ENCODE data around the gene MAP3K19. TPM values are rescaled to one million over a fixed set of nuclear protein-coding genes. Genes with fewer than 3 reads are reported as not detected.
"Not testable (repeated sequence)": the region's sequence is repeated elsewhere in the genome, so short reads cannot be mapped to it uniquely, and the experiment has no call there.

MAP3K19 gene
- total and polyA plus RNA-seq, 10 of the 15 experiments (the other 5 are each of a cell fraction or from before 2014, with no cell fraction given), result 0.05 TPM; not detected in 9

- CTCF ChIA-PET, result interaction anchor here (0.8 kb wide), 1 partner anchor 88 kb away, joined by 4 read pairs; no protein-coding TSS in a partner anchor
Observed at GRCh38 chr2:135091681-135092080, 44.4 kb upstream of the MAP3K19 start.

GRCh38 chr2:135089597-135089996, 42.4 kb upstream of the MAP3K19 start:
- BruUV-seq (replicated peaks); H3K27me3 ChIP-seq (replicated peaks in 1 of 2; ENCODE audit: control insufficient read depth in 2 of 2, insufficient read depth in 2 of 2, low read length in 1 of 2); SMC1A ChIA-PET (ENCODE audit: uncharacterized antibody, unreplicated experiment); H3K9me3 ChIP-seq (replicated peaks; ENCODE audit: control insufficient read depth, insufficient read depth, low read length); H3K4me3 ChIP-seq; RAD21 ChIA-PET (ENCODE audit: unreplicated experiment); ATAC-seq; in situ Hi-C loops (cut with MboI); H3K27ac ChIP-seq (ENCODE audit: control insufficient read depth, insufficient read depth); FAIRE-seq; H3K4me2 ChIP-seq (ENCODE audit: control insufficient read depth, insufficient read depth); POLR2A ChIA-PET; H3K36me3 ChIP-seq (ENCODE audit: control insufficient read depth in 2 of 2, insufficient read depth in 2 of 2, low read length in 1 of 2); H3K4me1 ChIP-seq (ENCODE audit: control insufficient read depth, insufficient read depth, low read length); intact Hi-C loops (cut with micrococcal nuclease; ENCODE audit: unreplicated experiment); H3K79me2 ChIP-seq (ENCODE audit: control insufficient read depth, insufficient read depth, low read length); DNase-seq (ENCODE audit: low read depth, low spot score); H4K20me1 ChIP-seq (ENCODE audit: control insufficient read depth, insufficient read depth); H3K9ac ChIP-seq (ENCODE audit: control insufficient read depth, insufficient read depth, low read length); H2AFZ ChIP-seq (ENCODE audit: control insufficient read depth, low read depth, low read length): not testable (repeated sequence)
- 96% methylated on average over 4 of the region's 4 CpGs for WGBS (ENCODE audit: insufficient coverage, insufficient replicate concordance, low lambda C conversion rate, missing lambda C conversion rate)
- CTCF ChIA-PET, result interaction anchor here (1.4 kb wide), 1 partner anchor 25 kb away, joined by 3 read pairs; no protein-coding TSS in a partner anchor

More at GRCh38 chr2:135091681-135092080, 44.4 kb upstream of the MAP3K19 start:
- WGBS (ENCODE audit: insufficient coverage, insufficient replicate concordance, low lambda C conversion rate, missing lambda C conversion rate), result 100% methylated on average over 1 of the region's 1 CpG
- FAIRE-seq, result no peak
- no peak for TF ChIP-seq TARDBP (IDR thresholded peaks at IDR 0.05; ENCODE audit: borderline replicate concordance)
- TF ChIP-seq SPI1 (IDR thresholded peaks at IDR 0.05; ENCODE audit: borderline replicate concordance, insufficient read depth, low read depth, low read length), result no peak
- no peak for TF ChIP-seq STAT3 (IDR thresholded peaks at IDR 0.05; ENCODE audit: low read depth, low read length)
- TF ChIP-seq MEF2B (IDR thresholded peaks at IDR 0.05; ENCODE audit: partially characterized antibody, poor library complexity, severe bottlenecking), result no peak
- TF ChIP-seq ZNF687 (IDR thresholded peaks at IDR 0.05), result no peak
- TF ChIP-seq HDGF (IDR thresholded peaks at IDR 0.05), result no peak
- no peak for TF ChIP-seq MTA3 (IDR thresholded peaks at IDR 0.05; ENCODE audit: borderline replicate concordance, low read length)
- no peak for ATAC-seq
- no TSS peak for BruUV-seq (replicated peaks)
- no peak overlapping the region for H2AFZ ChIP-seq (ENCODE audit: control insufficient read depth, low read depth, low read length)
- RAD21 ChIA-PET (ENCODE audit: unreplicated experiment), result no interaction called here
- H3K27ac ChIP-seq (ENCODE audit: control insufficient read depth, insufficient read depth), result no peak overlapping the region
- H4K20me1 ChIP-seq (ENCODE audit: control insufficient read depth, insufficient read depth), result no peaks in the 10 kb centered on the region
- peaks cover 3% of the 10 kb centered on the region for H3K79me2 ChIP-seq (ENCODE audit: control insufficient read depth, insufficient read depth, low read length)
- intact Hi-C loops (cut with micrococcal nuclease; ENCODE audit: unreplicated experiment), result no loop called here
- peaks cover 0 to 10% of the 10 kb centered on the region in 2 experiments; a peak in 2 of 4 replicates for H3K36me3 ChIP-seq (ENCODE audit: control insufficient read depth in 2 of 2, insufficient read depth in 2 of 2, low read length in 1 of 2)
- H3K9me3 ChIP-seq (replicated peaks; ENCODE audit: control insufficient read depth, insufficient read depth, low read length), result peaks cover 4% of the 10 kb centered on the region; the same call in 2 of the 3 replicates
- H3K4me3 ChIP-seq, result no peak overlapping the region
- SMC1A ChIA-PET (ENCODE audit: uncharacterized antibody, unreplicated experiment), result interaction anchor here (1.3 kb wide), 1 partner anchor 86 kb away, joined by 3 read pairs; no protein-coding TSS in a partner anchor
- no peak for DNase-seq (ENCODE audit: low read depth, low spot score)
- in situ Hi-C loops (cut with MboI), result no loop called here
- no peaks in the 10 kb centered on the region for H3K4me1 ChIP-seq (ENCODE audit: control insufficient read depth, insufficient read depth, low read length)
- POLR2A ChIA-PET, result no interaction called here
- no peak overlapping the region for H3K9ac ChIP-seq (ENCODE audit: control insufficient read depth, insufficient read depth, low read length)
- no peak overlapping the region for H3K4me2 ChIP-seq (ENCODE audit: control insufficient read depth, insufficient read depth)
- no peaks in the 10 kb centered on the region for H3K27me3 ChIP-seq (replicated peaks in 1 of 2; ENCODE audit: control insufficient read depth in 2 of 2, insufficient read depth in 2 of 2, low read length in 1 of 2)

All from GM12878 (cell line).